Ovary (tissue), 9 donors: ENCODE measurements around the gene GSG1L. TPM values are rescaled to one million over a fixed set of nuclear protein-coding genes. Genes with fewer than 3 reads are reported as not detected.

ENCODE experiments used
- DNase-seq, 5 donors: peaks; one replicate each; pipeline ENCODE4 v3.0.0-alpha.2; 2019 to 2020
- H3K27ac ChIP-seq, 2 donors: fragments of 200-600 bp; one replicate each; pipeline versions ENCODE4 v1.5.1 to v1.8.0; 2019 to 2022
- H3K27me3 ChIP-seq: fragments of 200-600 bp; one replicate; pipeline ENCODE4 v1.8.0; 2022
- H3K36me3 ChIP-seq: fragments of 200-600 bp; sonication (generic); one replicate; pipeline ENCODE4 v1.5.1; 2019
- H3K4me1 ChIP-seq: one replicate; pipeline ENCODE4 v1.8.1; 2013; ENCODE audit warnings: mild to moderate bottlenecking, moderate library complexity; ENCODE audit not compliant: insufficient read depth
- H3K4me3 ChIP-seq: fragments of 200-600 bp; sonication (generic); one replicate; pipeline ENCODE4 v1.5.1; 2017
- H3K9me3 ChIP-seq, 2 donors: fragments of 200-600 bp in 1 of 2; sonication (generic) in 1 of 2; one replicate each; pipeline versions ENCODE4 v1.5.1 to v1.8.1; 2013 to 2019; ENCODE audit warnings: mild to moderate bottlenecking in 1 of 2, moderate library complexity in 1 of 2
- EP300 ChIP-seq: sonication (generic); formaldehyde crosslinking; IDR thresholded peaks from one replicate; pipeline ENCODE4 v1.6.1; 2017; ENCODE audit warnings: antibody characterized with exemption
- POLR2A ChIP-seq: fragments of 450-650 bp; IDR thresholded peaks from one replicate; pipeline ENCODE4 v1.6.1; 2017; ENCODE audit warnings: antibody characterized with exemption, mild to moderate bottlenecking, moderate library complexity
- WGBS, 3 donors: extraction: QIAGEN DNeasy Blood & Tissue Kit in 1 of 3; methylation state at CpG; one replicate each; pipeline versions ENCODE4 v1.1.5 to v1.1.7; 2013 to 2017; 5-methylcytosine and 5-hydroxymethylcytosine counted together
- intact Hi-C, 4 donors: fragments of 100-400 bp; cut with DNase I; formaldehyde crosslinking; loops; one replicate each; pipeline versions ENCODE4 v1.11.0 to v1.15.1; 2022 to 2023
- polyA plus RNA-seq, 2 donors: library from polyadenylated mRNA; stranded (reverse); fragments of 200-250 nt in 1 of 2; fragments of 350-450 nt in 1 of 2; fragmentation: Illumina TruSeq in 1 of 2; extraction: RNeasy Lipid Tissue Mini Kit (QIAGEN cat#74804) in 1 of 2; gene quantifications; one replicate each; pipeline ENCODE4 v1.2.3, GENCODE V29; 2013 to 2014
- total RNA-seq, 7 donors: library from RNA; depleted of rRNA in 2 of 7; stranded (reverse); fragments of >200 nt in 2 of 7; fragmentation: NEBNext Ultra II Directional in 3 of 7; extraction: Animal tissue kit (Norgen Biotek cat#: 25700) in 3 of 7; gene quantifications; one replicate each; pipeline versions ENCODE4 v1.1.0 to v1.2.4, GENCODE V29; 2016 to 2023
- TF ChIP-seq, protein P1 (sequence below), 3 donors: fragments of 450-650 bp in 2 of 3; fragments of 200-600 bp in 1 of 3; IDR thresholded peaks; one replicate each; pipeline versions ENCODE4 v1.5.1 to v1.8.0; 2016 to 2022; ENCODE audit warnings: antibody characterized with exemption in 3 of 3, mild to moderate bottlenecking in 1 of 3
- donor health status: DM: no; HTN: no; CAD: no; lungs with moderate emphysema.
- donor health status: DM: no; HTN: no; CAD: no.
- donor health status: Bipolar disorder and iron deficiency.
- donor health status: DM: yes; HTN: yes; CAD: no.
- donor health status: DM: no; HTN: no; CAD: no.
- donor health status: DM: yes; HTN: yes; CAD: no.

GSG1L gene
- total and polyA plus RNA-seq, 9 donors: 0.30 to 1.1 (median 0.46) TPM; not detected in 4

GRCh38 chr16:27819881-27820610, 243.5 kb downstream of the GSG1L start:
- Histone ChIP-seq H3K4me3 (no peak overlapping the region), H3K27ac (no peak overlapping the region), H3K27me3 (no peaks in the 10 kb centered on the region), H3K9me3 (no peaks in the 10 kb centered on the region), H3K4me1 (no peaks in the 10 kb centered on the region), H3K36me3 (no peaks in the 10 kb centered on the region)
- no peak for TF ChIP-seq POLR2A
- TF ChIP-seq, protein P1, sequence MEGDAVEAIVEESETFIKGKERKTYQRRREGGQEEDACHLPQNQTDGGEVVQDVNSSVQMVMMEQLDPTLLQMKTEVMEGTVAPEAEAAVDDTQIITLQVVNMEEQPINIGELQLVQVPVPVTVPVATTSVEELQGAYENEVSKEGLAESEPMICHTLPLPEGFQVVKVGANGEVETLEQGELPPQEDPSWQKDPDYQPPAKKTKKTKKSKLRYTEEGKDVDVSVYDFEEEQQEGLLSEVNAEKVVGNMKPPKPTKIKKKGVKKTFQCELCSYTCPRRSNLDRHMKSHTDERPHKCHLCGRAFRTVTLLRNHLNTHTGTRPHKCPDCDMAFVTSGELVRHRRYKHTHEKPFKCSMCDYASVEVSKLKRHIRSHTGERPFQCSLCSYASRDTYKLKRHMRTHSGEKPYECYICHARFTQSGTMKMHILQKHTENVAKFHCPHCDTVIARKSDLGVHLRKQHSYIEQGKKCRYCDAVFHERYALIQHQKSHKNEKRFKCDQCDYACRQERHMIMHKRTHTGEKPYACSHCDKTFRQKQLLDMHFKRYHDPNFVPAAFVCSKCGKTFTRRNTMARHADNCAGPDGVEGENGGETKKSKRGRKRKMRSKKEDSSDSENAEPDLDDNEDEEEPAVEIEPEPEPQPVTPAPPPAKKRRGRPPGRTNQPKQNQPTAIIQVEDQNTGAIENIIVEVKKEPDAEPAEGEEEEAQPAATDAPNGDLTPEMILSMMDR (IDR thresholded peaks at IDR 0.05): no peak
- TF ChIP-seq EP300: no peak
- no peak for DNase-seq
- WGBS, 3 donors: 82% methylated on average over 20 of the region's 20 CpGs
- intact Hi-C loops: no loop called here

- H3K27me3 ChIP-seq: no peaks in the 10 kb centered on the region
- DNase-seq: no peak
Observed at GRCh38 chr16:27819356-27819755, 244.2 kb downstream of the GSG1L start.

DNA sequence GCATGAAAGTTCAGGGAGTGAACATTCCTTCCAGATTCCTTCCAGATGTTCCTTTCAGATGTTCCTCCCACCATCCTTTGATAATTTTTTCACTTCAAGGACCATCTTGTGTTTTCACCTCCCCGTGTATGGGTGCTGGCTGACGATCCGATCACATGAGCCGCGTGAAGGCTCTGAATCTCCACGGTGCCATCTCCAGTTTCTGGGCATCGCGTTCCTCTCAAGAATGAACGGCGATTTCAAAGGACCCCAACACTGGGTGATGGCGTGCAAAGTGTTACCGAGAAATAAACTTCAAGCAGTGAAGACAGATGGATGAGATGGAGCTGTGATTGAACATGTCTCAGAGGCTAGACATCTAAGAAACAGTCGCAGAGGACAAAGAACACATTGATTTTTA, 245.3 kb downstream of the GSG1L start:
- no peaks in the 10 kb centered on the region for H3K36me3 ChIP-seq
- DNase-seq: no peak
- TF ChIP-seq POLR2A: no peak
- WGBS, 3 donors: 10 to 28% (median 10%) methylated on average over 13 of the region's 13 CpGs
- H3K27ac ChIP-seq: no peak overlapping the region
- intact Hi-C loops: no loop called here
- no peak overlapping the region for H3K4me3 ChIP-seq
- H3K9me3 ChIP-seq: no peaks in the 10 kb centered on the region
- no peaks in the 10 kb centered on the region for H3K4me1 ChIP-seq
- no peaks in the 10 kb centered on the region for H3K27me3 ChIP-seq

More at GRCh38 chr16:27819356-27819755, 244.2 kb downstream of the GSG1L start:
- 87 to 88% (median 87%) methylated on average over 13 of the region's 13 CpGs for WGBS, 3 donors
- Histone ChIP-seq H3K4me3 (no peak overlapping the region), H3K36me3 (no peaks in the 10 kb centered on the region), H3K27ac (no peak overlapping the region), H3K9me3 (no peaks in the 10 kb centered on the region), H3K4me1 (no peaks in the 10 kb centered on the region)
- intact Hi-C loops: no loop called here
- TF ChIP-seq, protein P1 (IDR thresholded peaks at IDR 0.05): no peak
- TF ChIP-seq EP300 (no peak), POLR2A (no peak)

- TF ChIP-seq, protein P1 (IDR thresholded peaks at IDR 0.05): no peak
- TF ChIP-seq EP300: no peak
- no peak for TF ChIP-seq POLR2A
- 83 to 93% (median 90%) methylated on average over 5 of the region's 5 CpGs for WGBS, 3 donors
- H3K4me3 ChIP-seq: no peak overlapping the region
- H3K4me1 ChIP-seq: no peaks in the 10 kb centered on the region
- no peaks in the 10 kb centered on the region for H3K36me3 ChIP-seq
- no peak for DNase-seq
- H3K27ac ChIP-seq: no peak overlapping the region
- H3K27me3 ChIP-seq: no peaks in the 10 kb centered on the region
- no peaks in the 10 kb centered on the region for H3K9me3 ChIP-seq
- intact Hi-C loops: no loop called here
Observed at GRCh38 chr16:27817038-27817437, 246.5 kb downstream of the GSG1L start.

DNA sequence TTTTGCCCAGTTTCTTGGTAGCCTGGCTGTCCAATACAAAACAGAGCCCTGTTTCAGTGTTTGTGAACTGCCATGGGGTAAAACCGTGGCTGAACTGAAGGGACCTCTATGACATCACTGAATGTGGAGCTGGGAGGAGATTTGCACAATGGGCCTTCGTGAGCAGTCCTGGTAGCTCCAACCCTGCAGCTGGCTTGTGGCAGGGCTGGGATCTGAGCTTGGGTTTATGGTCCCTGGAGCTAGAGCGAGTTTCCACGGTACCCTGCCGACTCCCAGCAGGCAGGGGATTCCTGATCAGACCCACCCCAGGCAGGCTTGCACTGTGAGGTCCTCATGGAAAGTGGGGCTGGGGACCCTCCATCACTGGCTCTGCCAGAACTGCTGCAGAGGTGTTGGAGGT, 247.0 kb downstream of the GSG1L start:
- Histone ChIP-seq H3K27ac (no peak overlapping the region), H3K36me3 (no peaks in the 10 kb centered on the region), H3K9me3 (no peaks in the 10 kb centered on the region), H3K27me3 (no peaks in the 10 kb centered on the region), H3K4me3 (no peak overlapping the region), H3K4me1 (no peaks in the 10 kb centered on the region)
- no peak for DNase-seq
- WGBS, 3 donors: 81 to 86% (median 85%) methylated on average over 5 of the region's 5 CpGs
- TF ChIP-seq EP300 (no peak), POLR2A (no peak)
- TF ChIP-seq, protein P1 (IDR thresholded peaks at IDR 0.05): no peak
- intact Hi-C loops: no loop called here
